DND-41 (cell line): ENCODE data around the gene PEX7.

Source experiments
- ATAC-seq: fragments of 200-7000 bp; cut with Tn5 transposase; 3 replicates; pipeline ENCODE4 v1.9.1; 2021; ENCODE audit warnings: low read depth; ENCODE audit not compliant: insufficient read depth
- DNase-seq: peaks from one replicate; pipeline ENCODE4 v3.0.0-alpha.2; 2020
- H2AFZ ChIP-seq: 2 replicates; pipeline ENCODE4 v1.6.0; 2012; ENCODE audit warnings: low read depth, low read length
- H3K27ac ChIP-seq: 2 replicates; pipeline ENCODE4 v1.5.1; 2012; ENCODE audit warnings: low read length, inconsistent platforms
- H3K27me3 ChIP-seq: fragments of 200-600 bp; sonication (generic); 2 replicates; pipeline ENCODE4 v1.6.0; 2012; ENCODE audit warnings: low read length, mild to moderate bottlenecking, inconsistent platforms; ENCODE audit not compliant: insufficient read depth, poor library complexity
- H3K36me3 ChIP-seq: 2 replicates; pipeline ENCODE4 v1.5.1; 2012; ENCODE audit warnings: low read length, inconsistent platforms; ENCODE audit not compliant: insufficient read depth
- H3K4me1 ChIP-seq: 2 replicates; pipeline ENCODE4 v1.5.1; 2012; ENCODE audit warnings: mild to moderate bottlenecking, low read length; ENCODE audit not compliant: insufficient read depth
- H3K4me2 ChIP-seq: 2 replicates; pipeline ENCODE4 v1.6.0; 2012; ENCODE audit warnings: mild to moderate bottlenecking, moderate library complexity, low read length, inconsistent platforms; ENCODE audit not compliant: insufficient read depth
- H3K4me3 ChIP-seq, 2 experiments: fragments of 200-600 bp in 1 of 2; shearing (Covaris generic) in 1 of 2; 2 replicates each; pipeline ENCODE4 v1.5.1; 2012 to 2016; ENCODE audit warnings: inconsistent platforms in 2 of 2, low read length in 2 of 2, mild to moderate bottlenecking in 2 of 2, low read depth in 1 of 2, moderate library complexity in 1 of 2
- H3K79me2 ChIP-seq: 2 replicates; pipeline ENCODE4 v1.6.0; 2012; ENCODE audit warnings: low read length, inconsistent platforms; ENCODE audit not compliant: insufficient read depth
- H3K9ac ChIP-seq: 2 replicates; pipeline ENCODE4 v1.6.0; 2012; ENCODE audit warnings: low read depth, mild to moderate bottlenecking, inconsistent platforms, low read length, moderate library complexity
- H3K9me3 ChIP-seq: 2 replicates; pipeline ENCODE4 v1.5.1; 2012; ENCODE audit warnings: low read length, moderate library complexity, mild to moderate bottlenecking, inconsistent platforms; ENCODE audit not compliant: insufficient read depth, severe bottlenecking
- H4K20me1 ChIP-seq: 2 replicates; pipeline ENCODE4 v1.6.0; 2012; ENCODE audit warnings: low read length; ENCODE audit not compliant: insufficient read depth
- EZH2 ChIP-seq: IDR thresholded peaks from 3 replicates; pipeline ENCODE4 v1.6.1; 2012; ENCODE audit warnings: borderline replicate concordance, low read depth, mild to moderate bottlenecking, moderate library complexity, low read length, inconsistent platforms; ENCODE audit not compliant: severe bottlenecking
- TF ChIP-seq, protein P1 (sequence below): IDR thresholded peaks from 2 replicates; pipeline ENCODE4 v1.5.1; 2012; ENCODE audit warnings: borderline replicate concordance, low read length, moderate library complexity, mild to moderate bottlenecking; ENCODE audit not compliant: poor library complexity, severe bottlenecking; ENCODE audit errors: extremely low read depth

The PEX7 gene

DNA sequence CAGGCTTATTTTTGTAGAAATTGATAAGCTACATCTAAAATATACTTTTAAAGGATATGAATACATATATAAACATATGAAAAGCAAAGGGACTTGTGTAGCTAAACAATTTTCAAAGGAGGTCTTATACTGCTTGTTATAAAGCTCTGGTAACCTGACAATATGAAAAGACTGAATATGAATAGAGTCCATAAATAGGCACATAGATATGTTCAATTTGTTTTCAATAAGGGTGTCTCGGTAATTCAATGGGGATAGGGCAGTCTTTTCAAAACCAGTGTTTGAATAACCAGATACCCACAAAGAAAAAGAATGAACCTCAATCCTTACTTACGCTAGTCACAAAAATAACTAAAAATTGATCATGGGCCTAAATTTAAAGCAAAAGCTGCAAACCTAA, 20.8 kb upstream of the PEX7 start:
- TF ChIP-seq EZH2, result no peak
- TF ChIP-seq, protein P1, sequence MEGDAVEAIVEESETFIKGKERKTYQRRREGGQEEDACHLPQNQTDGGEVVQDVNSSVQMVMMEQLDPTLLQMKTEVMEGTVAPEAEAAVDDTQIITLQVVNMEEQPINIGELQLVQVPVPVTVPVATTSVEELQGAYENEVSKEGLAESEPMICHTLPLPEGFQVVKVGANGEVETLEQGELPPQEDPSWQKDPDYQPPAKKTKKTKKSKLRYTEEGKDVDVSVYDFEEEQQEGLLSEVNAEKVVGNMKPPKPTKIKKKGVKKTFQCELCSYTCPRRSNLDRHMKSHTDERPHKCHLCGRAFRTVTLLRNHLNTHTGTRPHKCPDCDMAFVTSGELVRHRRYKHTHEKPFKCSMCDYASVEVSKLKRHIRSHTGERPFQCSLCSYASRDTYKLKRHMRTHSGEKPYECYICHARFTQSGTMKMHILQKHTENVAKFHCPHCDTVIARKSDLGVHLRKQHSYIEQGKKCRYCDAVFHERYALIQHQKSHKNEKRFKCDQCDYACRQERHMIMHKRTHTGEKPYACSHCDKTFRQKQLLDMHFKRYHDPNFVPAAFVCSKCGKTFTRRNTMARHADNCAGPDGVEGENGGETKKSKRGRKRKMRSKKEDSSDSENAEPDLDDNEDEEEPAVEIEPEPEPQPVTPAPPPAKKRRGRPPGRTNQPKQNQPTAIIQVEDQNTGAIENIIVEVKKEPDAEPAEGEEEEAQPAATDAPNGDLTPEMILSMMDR, result no peak
- no peak overlapping the region for H3K4me2 ChIP-seq
- no peaks in the 10 kb centered on the region for H3K9me3 ChIP-seq
- no peak overlapping the region for H3K9ac ChIP-seq
- no peaks in the 10 kb centered on the region for H3K27me3 ChIP-seq
- no peaks in the 10 kb centered on the region for H3K4me1 ChIP-seq
- H3K79me2 ChIP-seq, result no peaks in the 10 kb centered on the region
- no peak overlapping the region for H3K27ac ChIP-seq
- ATAC-seq (no peak), DNase-seq (no peak)
- H2AFZ ChIP-seq, result no peak overlapping the region
- no peaks in the 10 kb centered on the region for H3K36me3 ChIP-seq
- H4K20me1 ChIP-seq, result no peaks in the 10 kb centered on the region
- H3K4me3 ChIP-seq, result no peak overlapping the region

DNA sequence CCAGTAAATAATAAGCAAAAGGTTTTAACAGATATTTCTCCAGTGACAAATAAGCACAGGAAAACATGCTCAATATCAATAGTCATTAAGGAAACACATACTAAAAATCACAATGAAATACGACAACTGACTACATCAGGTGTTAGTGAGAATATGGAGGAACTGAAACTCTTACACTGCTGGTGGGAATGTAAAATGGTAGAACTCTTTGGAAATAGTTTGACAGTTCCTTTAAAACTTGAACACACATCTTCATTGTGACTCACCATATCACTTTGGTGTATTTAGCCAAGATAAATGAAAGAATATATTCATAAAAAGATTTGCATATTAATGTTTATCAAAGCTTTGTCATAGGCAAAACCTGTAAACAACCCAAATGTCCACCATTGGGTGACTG, 18.8 kb upstream of the PEX7 start:
- Histone ChIP-seq H3K9ac (no peak overlapping the region), H3K4me1 (no peaks in the 10 kb centered on the region), H3K79me2 (no peaks in the 10 kb centered on the region), H3K27me3 (no peaks in the 10 kb centered on the region), H3K9me3 (no peaks in the 10 kb centered on the region), H3K4me2 (no peak overlapping the region), H4K20me1 (no peaks in the 10 kb centered on the region), H3K36me3 (no peaks in the 10 kb centered on the region), H3K27ac (no peak overlapping the region), H2AFZ (no peak overlapping the region), H3K4me3 (no peak overlapping the region)
- no peak for ATAC-seq
- no peak for DNase-seq
- TF ChIP-seq, protein P1, result no peak
- no peak for TF ChIP-seq EZH2

DNA sequence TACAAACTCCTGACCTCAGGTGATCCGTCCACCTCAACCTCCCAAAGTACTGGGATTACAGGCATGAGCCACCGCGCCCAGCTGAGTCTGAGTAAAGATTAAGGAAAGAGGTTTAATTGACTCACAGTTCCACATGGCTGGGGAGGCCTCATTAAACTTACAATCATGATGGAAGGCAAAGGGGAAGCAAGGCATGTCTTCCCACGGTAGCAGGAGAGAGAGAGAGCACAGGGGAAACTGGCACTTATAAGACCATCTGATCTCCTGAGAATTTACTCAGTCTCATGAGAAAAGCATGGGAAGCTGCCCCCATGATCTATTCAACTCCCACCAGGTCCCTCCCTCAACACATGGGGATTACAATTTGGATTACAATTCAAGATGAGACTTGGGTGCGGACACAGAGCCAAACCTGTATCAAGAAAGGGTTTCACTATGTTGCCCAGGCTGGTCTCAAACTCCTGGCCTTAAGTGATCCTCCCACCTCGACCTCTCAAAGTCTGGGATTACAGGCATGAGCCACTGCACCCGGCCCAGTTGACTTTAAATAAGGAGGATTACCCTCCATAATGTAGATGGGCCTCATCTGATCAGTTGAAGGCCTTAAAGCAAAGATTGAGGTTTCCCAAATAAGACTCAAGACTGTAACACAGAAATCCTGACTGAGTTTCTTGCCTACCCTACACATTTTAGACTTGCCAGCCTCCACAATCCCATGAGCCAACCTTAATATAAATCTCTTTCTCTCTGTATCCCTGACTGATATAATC, 13.1 kb upstream of the PEX7 start:
- no peaks in the 10 kb centered on the region for H3K9me3 ChIP-seq
- no peak overlapping the region for H3K9ac ChIP-seq
- H3K36me3 ChIP-seq, result no peaks in the 10 kb centered on the region
- H2AFZ ChIP-seq, result no peak overlapping the region
- H4K20me1 ChIP-seq, result no peaks in the 10 kb centered on the region
- no peak overlapping the region for H3K4me2 ChIP-seq
- ATAC-seq, result no peak
- H3K4me1 ChIP-seq, result no peaks in the 10 kb centered on the region
- H3K4me3 ChIP-seq, result no peak overlapping the region
- no peak overlapping the region for H3K27ac ChIP-seq
- TF ChIP-seq, protein P1, result no peak
- no peak for TF ChIP-seq EZH2
- no peaks in the 10 kb centered on the region for H3K27me3 ChIP-seq
- no peak for DNase-seq
- no peaks in the 10 kb centered on the region for H3K79me2 ChIP-seq
